T-helper 2 cell treated with Interferon-gamma antibody and Interleukin-4, amounts not matched to agents 5 μg/mL and 100 μg/mL, for 36 hours (primary cell): ENCODE results near the gene PIR.

Experiments
- DNase-seq: peaks from one replicate; pipeline ENCODE4 v3.0.0; 2021; ENCODE audit warnings: low spot score
- H3K27ac Mint-ChIP-seq: one replicate; pipeline ENCODE4 v1.8.0; 2021; ENCODE audit warnings: mild to moderate bottlenecking, mixed read lengths
- H3K27me3 Mint-ChIP-seq: one replicate; pipeline ENCODE4 v1.8.0; 2021; ENCODE audit warnings: low read depth, mixed read lengths
- H3K36me3 Mint-ChIP-seq: one replicate; pipeline ENCODE4 v1.8.0; 2021; ENCODE audit warnings: low read depth, mixed read lengths
- H3K4me1 Mint-ChIP-seq: one replicate; pipeline ENCODE4 v1.8.0; 2021; ENCODE audit warnings: low read depth, mixed read lengths
- H3K4me3 Mint-ChIP-seq: one replicate; pipeline ENCODE4 v1.8.0; 2022; ENCODE audit warnings: mild to moderate bottlenecking, moderate library complexity, mixed read lengths
- H3K9me3 Mint-ChIP-seq: one replicate; pipeline ENCODE4 v1.8.0; 2021; ENCODE audit warnings: mixed read lengths

The PIR gene

DNA sequence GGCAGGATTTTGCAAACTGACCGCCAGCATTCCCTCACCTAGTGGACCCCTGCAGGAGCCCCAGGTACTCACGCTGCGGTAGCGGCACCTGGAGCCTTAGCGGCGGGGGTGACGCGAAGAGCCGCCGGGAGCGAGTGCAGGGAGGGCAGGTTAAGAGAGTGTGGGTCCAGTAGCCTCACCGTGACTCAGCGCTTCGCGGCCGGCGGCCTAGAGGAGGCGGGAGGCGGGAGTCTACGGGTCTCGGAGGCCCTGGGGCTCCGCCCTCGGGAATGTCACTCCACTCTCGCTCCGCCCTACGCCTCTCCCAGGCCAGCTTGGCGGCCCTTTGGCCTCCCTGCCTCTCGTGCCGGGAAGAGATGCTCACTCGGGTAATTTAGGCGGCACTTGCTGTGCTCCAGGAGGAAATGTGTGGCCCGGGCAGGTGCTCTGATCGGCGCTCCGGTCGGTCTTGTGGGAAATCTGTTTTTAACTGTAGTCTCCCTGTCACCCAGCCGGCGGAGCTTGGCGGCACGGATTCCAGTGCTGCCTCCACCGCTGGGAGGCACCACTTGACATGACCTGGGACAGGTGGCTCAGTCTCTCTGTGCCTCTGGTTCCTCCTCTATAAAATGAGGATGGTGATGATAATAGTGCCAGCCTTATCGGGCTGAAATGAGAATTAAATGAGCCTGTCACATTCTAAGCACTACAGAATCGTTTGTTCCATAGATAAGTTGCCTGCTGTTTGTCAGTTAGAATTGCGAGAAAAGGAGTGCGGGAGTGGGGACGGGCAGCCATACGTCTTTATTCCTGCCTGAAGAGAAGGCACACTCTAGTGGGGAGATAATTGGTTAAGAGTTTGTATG lies at the start of gene PIR:
Gene PIR, minus strand, starts transcription at position 216 of the 845 bp plus-strand sequence. CDS start 2,076 bp downstream, outside the sequence.
- peaks cover 5% of the 10 kb centered on the region for H3K36me3 Mint-ChIP-seq
- H3K27ac Mint-ChIP-seq = peak within 1 kb of the TSS; percentile 72
- peak within 1 kb of the TSS; percentile 85 for H3K4me3 Mint-ChIP-seq
- peaks cover 6% of the 10 kb centered on the region for H3K27me3 Mint-ChIP-seq
- H3K4me1 Mint-ChIP-seq = peaks cover 17% of the 10 kb centered on the region
- DNase-seq = peak; percentile 75
- H3K9me3 Mint-ChIP-seq = no peaks in the 10 kb centered on the region

DNA sequence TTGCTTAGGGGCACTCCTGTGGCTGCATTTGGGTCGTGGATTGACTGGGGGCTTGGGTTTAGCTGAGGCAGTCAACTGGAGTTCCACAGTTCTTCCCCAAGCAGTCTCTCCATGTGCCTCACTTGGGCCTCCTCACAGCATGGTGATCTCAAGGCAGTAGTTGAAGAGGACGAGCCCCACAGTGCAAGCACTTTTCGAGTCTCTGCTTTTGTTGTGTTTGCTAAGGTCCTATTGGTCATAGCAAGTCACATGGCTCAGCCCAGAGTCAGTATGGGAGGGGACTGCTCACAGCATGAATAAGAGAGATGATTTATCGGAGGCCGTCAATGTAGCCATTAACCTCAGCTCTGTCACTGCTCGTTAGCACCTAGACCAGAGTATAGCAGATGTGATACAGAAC lies 37.2 kb upstream of the PIR start:
- Mint-ChIP-seq H3K4me1 (peaks cover 2% of the 10 kb centered on the region), H3K36me3 (no peaks in the 10 kb centered on the region), H3K27ac (no peak overlapping the region), H3K27me3 (peaks cover 2% of the 10 kb centered on the region), H3K9me3 (no peaks in the 10 kb centered on the region), H3K4me3 (no peak overlapping the region)
- no peak for DNase-seq

DNA sequence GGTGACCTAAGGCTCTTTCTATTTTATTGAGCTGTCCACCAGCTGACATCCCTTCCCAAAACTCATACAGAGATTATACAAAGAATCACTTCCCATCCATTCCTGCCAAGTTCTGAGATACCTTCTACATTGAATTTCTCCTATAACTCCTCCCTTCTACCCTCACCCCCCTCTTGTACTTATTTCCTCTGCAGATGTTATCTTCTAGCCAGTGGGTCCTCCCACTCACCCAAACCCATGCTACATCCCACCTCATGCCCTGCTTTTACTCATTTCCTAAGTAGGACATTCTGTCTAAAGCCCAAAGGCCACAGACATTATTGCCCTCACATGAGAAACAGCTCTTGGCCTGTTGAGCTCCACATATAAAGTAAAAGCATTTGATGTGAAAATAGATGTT lies 36.0 kb upstream of the PIR start:
- Mint-ChIP-seq H3K36me3 (no peaks in the 10 kb centered on the region), H3K27me3 (peaks cover 2% of the 10 kb centered on the region), H3K4me1 (peaks cover 2% of the 10 kb centered on the region), H3K4me3 (no peak overlapping the region), H3K27ac (no peak overlapping the region), H3K9me3 (no peaks in the 10 kb centered on the region)
- DNase-seq = no peak

DNA sequence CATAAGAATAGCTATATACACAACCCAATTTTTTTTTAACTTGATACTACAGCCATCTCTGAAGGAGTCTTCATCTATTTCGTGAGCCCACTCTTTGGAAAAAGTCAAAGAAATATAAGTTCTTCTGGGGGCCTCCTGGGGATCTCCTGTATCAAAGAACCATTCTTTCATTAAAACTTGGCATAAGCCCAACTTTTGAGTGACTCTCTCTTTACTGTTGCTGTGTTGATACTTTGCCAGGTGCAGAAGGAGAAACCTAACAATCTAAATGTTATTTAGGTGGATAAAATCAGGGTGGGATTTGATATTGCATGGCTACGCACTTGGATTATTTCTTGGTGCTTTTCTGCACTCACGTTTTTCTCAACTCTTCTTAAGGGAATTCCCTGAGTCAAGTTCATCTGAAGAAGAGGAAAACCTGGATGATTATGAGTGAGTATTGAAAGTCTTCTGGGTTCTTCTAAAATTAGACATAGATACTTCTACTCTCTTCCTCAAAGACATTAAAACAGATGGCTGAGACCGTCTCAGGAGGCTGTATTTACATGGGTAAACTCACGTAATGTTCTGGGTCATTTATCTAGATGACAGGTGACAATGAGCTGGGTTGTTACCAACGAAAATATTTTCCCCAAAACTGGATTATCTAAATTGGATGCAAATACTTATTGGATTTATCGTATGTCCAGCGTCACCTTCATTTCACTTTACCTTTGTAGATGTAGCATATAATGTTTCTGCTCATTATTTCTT lies 32.7 kb upstream of the PIR start:
- Mint-ChIP-seq H3K27me3 (no peaks in the 10 kb centered on the region), H3K36me3 (no peaks in the 10 kb centered on the region), H3K4me1 (peaks cover 2% of the 10 kb centered on the region), H3K4me3 (no peak overlapping the region), H3K9me3 (no peaks in the 10 kb centered on the region), H3K27ac (no peak overlapping the region)
- no peak for DNase-seq

DNA sequence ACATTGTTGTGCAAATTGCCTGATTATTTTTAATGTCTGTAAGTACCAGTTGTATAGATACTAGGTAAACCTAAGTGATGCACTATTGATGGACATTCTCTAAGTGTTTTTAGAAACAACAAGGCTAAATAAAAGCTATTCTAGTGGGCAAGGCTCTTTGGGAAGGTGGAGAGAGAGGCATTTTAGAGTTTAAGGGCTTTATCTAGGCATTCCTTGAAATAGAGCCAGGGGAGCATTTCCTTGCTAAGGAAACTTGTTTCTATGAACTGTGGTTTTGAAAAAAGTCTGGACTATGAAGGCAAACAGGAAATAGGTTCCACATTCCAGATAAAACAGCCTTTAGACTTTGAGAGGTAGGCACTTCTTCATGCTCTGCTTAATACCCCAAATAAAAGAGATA lies 31.3 kb upstream of the PIR start:
- H3K9me3 Mint-ChIP-seq = no peaks in the 10 kb centered on the region
- no peak overlapping the region for H3K4me3 Mint-ChIP-seq
- no peaks in the 10 kb centered on the region for H3K27me3 Mint-ChIP-seq
- H3K4me1 Mint-ChIP-seq = peaks cover 2% of the 10 kb centered on the region
- no peak overlapping the region for H3K27ac Mint-ChIP-seq
- H3K36me3 Mint-ChIP-seq = no peaks in the 10 kb centered on the region
- DNase-seq = no peak

DNA sequence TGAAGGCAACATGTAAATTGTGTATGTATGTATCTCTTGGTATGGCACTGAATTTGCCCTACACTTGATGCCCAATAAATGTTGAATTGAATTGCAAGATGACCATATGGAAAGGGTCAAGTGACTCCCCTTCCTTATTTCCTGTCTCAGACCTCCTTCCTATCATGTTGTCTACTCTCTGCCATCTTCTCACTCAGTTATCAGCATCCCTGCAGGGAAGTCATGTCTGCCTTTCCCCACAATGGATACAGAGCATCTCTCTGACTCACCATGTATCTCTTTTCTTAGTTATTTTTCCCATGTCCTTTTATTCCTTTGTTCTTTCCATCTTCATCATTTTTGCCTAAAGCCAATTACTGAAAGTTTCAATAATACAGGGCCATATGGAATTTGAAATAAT lies 30.0 kb upstream of the PIR start:
- Mint-ChIP-seq H3K4me3 (no peak overlapping the region), H3K27ac (no peak overlapping the region), H3K27me3 (no peaks in the 10 kb centered on the region), H3K4me1 (no peaks in the 10 kb centered on the region), H3K36me3 (no peaks in the 10 kb centered on the region), H3K9me3 (no peaks in the 10 kb centered on the region)
- no peak for DNase-seq

DNA sequence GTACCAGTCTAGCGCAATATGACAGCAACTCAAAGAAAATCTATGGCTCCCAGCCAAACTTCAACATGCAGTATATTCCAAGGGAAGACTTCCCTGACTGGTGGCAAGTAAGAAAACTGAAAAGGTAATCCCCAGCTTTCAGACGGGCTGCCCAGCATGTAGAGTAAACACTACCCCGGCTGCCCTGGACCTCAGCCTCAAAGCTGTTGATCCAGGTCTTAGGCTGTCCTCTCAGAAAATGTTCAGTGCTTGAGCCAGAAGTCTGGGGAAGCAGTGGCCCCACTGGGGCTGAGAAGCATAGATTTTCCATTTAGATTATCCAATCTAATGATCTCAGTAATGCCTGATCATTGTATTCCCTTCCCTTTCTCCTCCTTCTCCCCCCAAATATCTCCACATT lies 29.3 kb upstream of the PIR start:
- H3K27me3 Mint-ChIP-seq = no peaks in the 10 kb centered on the region
- DNase-seq = no peak
- no peak overlapping the region for H3K27ac Mint-ChIP-seq
- no peaks in the 10 kb centered on the region for H3K9me3 Mint-ChIP-seq
- no peaks in the 10 kb centered on the region for H3K4me1 Mint-ChIP-seq
- H3K4me3 Mint-ChIP-seq = no peak overlapping the region
- no peaks in the 10 kb centered on the region for H3K36me3 Mint-ChIP-seq

DNA sequence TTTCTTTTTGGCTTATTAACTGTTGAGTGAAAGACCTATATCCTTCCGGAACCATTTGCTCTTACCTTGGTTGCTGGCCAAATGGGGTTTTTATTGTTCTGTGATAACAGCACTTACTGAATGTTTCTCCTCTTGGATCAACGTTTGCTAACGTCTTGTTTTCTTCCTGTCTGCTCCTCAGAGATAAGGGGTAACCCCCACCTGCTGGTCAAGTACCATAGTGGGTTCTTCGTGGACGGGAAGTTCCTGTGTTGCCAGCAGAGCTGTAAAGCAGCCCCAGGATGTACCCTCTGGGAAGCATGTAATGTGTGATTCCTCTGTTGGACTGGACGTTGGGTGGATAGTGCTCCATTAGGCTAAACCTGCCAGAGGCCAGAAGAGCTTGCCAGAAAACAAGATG lies 22.8 kb upstream of the PIR start:
- no peaks in the 10 kb centered on the region for H3K4me1 Mint-ChIP-seq
- H3K27me3 Mint-ChIP-seq = peaks cover 2% of the 10 kb centered on the region
- H3K9me3 Mint-ChIP-seq = no peaks in the 10 kb centered on the region
- H3K36me3 Mint-ChIP-seq = no peaks in the 10 kb centered on the region
- H3K4me3 Mint-ChIP-seq = no peak overlapping the region
- no peak overlapping the region for H3K27ac Mint-ChIP-seq
- no peak for DNase-seq

DNA sequence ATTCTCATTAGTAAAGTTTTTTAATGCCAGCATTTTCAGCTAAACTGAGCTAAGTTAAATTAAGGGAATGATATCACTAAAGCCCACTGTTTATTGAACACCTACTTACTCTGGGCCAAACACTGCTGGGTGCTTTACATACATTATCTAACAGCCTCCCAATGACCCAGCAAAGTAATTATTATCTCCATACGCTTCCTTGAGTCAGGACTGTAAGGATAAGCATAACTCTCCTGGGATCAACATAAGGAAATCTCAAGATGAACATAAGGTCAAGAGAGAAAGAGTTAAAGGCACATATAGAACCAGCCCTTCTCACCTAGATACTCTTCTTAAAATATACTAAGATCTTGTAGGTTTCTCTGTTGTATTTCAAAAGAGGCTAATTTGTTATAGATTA lies 21.1 kb upstream of the PIR start:
- Mint-ChIP-seq H3K9me3 (no peaks in the 10 kb centered on the region), H3K36me3 (no peaks in the 10 kb centered on the region), H3K27me3 (peaks cover 5% of the 10 kb centered on the region), H3K4me3 (no peak overlapping the region), H3K27ac (no peak overlapping the region), H3K4me1 (no peaks in the 10 kb centered on the region)
- DNase-seq = no peak

DNA sequence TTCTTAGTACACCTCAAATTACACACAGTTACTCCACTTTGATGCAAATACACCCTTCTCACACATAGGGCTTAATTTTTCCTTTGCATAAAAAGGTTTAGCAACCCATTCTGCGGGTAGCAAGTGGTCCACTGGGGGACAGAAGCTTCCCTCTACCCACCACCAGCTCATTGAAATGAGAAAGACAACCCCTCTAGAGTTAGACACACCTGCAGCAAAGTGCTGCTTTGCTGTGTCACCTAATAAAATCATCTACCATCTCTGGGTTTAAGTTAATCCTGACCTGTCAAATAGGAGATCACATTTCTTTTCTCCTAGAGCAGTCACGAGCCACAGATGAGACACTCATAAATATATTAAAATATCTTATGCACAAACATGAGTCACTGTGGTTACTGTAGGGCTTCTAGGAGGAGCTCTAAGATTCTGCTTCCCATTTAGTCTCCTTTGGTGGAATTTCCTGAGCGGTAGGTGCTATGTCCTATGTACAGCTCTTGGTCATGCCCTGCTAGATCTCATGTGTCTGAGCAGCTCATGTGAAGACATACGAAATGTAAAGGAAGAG lies 19.4 kb upstream of the PIR start:
- no peak for DNase-seq
- Mint-ChIP-seq H3K27me3 (peaks cover 5% of the 10 kb centered on the region), H3K4me1 (no peaks in the 10 kb centered on the region), H3K4me3 (no peak overlapping the region), H3K9me3 (no peaks in the 10 kb centered on the region), H3K27ac (no peak overlapping the region), H3K36me3 (no peaks in the 10 kb centered on the region)

DNA sequence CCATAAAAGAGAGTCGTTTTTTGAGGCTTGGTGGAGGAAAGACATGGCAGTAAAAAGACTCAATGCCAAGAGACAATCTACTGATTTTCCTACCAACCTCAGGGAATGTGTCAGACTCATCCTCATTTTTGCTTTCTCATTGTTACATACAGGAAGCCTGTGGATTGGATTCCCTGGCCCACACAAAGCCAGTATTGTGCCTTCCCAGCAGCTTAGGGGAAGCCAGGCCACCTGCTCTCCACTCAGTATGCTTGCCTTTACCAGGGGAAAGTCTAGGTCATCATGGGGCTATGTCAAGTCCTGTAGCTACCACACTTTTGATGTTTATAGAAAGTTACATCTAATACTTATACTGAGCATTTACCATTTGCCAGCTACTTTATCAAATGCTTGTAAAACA lies 18.4 kb upstream of the PIR start:
- Mint-ChIP-seq H3K27me3 (peaks cover 5% of the 10 kb centered on the region), H3K9me3 (no peaks in the 10 kb centered on the region), H3K36me3 (no peaks in the 10 kb centered on the region), H3K4me1 (no peaks in the 10 kb centered on the region), H3K4me3 (no peak overlapping the region), H3K27ac (no peak overlapping the region)
- DNase-seq = no peak

DNA sequence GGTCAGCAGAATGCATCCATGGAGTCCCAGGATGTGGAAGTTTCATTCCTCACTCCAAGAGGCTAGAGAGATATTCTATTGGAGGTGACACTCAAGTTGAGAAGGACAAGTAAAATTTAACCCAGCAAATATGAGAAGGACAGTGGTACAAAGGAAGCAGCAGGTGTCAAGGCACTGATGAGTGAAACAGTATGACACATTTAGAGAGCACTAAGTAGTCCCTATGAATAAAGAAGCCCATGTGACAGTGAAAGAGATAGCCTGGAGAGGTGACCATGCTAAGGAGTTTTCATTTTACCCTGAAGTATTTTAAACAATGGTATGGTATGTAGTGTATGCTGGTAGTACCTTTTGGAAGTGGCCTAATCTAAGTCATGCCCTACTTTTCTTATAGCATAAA lies 16.7 kb upstream of the PIR start:
- H3K4me3 Mint-ChIP-seq = no peak overlapping the region
- H3K27me3 Mint-ChIP-seq = peaks cover 6% of the 10 kb centered on the region
- H3K27ac Mint-ChIP-seq = no peak overlapping the region
- H3K9me3 Mint-ChIP-seq = no peaks in the 10 kb centered on the region
- no peaks in the 10 kb centered on the region for H3K4me1 Mint-ChIP-seq
- H3K36me3 Mint-ChIP-seq = no peaks in the 10 kb centered on the region
- no peak for DNase-seq

DNA sequence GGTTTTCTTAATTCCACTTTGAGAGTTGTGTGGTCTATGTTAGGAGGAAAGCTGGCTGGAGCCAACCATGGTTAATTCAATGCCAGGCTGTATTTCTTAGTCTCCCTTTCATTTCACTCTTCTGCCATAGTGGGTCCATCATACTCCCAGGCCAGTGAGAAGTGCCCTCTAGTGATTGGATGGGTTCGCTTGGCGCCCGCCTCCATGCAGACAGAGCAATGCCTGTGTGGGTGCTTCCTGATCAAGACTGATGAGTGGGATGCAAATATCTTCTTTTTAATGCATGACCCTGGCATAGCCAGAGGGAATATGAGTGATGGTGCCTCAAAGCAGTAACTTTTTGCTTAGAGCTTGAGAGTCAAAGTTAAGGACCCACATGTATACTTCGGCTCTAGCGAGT lies 13.9 kb upstream of the PIR start:
- Mint-ChIP-seq H3K4me1 (no peaks in the 10 kb centered on the region), H3K27me3 (peaks cover 13% of the 10 kb centered on the region), H3K36me3 (no peaks in the 10 kb centered on the region), H3K9me3 (no peaks in the 10 kb centered on the region), H3K4me3 (no peak overlapping the region), H3K27ac (no peak overlapping the region)
- DNase-seq = no peak

DNA sequence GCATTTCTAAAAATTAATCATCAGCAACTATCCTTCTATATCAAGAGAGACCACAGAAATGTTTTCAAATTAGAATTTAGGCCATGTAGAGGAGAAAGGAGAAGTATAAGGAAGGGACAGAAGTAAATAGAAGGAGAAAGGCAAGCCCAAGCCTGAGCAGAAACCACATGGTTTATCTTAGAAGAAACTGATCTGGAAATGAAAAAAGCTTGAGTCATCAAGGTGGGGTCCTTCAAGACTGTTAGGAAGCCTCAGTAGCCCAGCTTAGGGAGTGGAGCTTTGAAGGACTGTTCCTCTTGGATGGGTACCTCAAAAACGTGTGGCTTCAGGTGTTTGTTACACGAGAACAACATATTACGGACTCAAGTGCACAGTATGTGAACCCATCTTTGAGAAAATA lies 12.0 kb upstream of the PIR start:
- H3K4me3 Mint-ChIP-seq = no peak overlapping the region
- no peak overlapping the region for H3K27ac Mint-ChIP-seq
- peaks cover 13% of the 10 kb centered on the region for H3K27me3 Mint-ChIP-seq
- no peaks in the 10 kb centered on the region for H3K4me1 Mint-ChIP-seq
- no peaks in the 10 kb centered on the region for H3K36me3 Mint-ChIP-seq
- DNase-seq = no peak
- H3K9me3 Mint-ChIP-seq = no peaks in the 10 kb centered on the region
